Endodermal cell (in vitro differentiated cells): Measurements from ENCODE around the gene NDUFB10. TPM values are rescaled to one million over a fixed set of nuclear protein-coding genes. Genes with fewer than 3 reads are reported as not detected.
A peak's percentile ranks its signal among the peaks of the same experiment; 100 is the strongest.

Source experiments
- DNase-seq: peaks from one replicate; pipeline ENCODE4 v3.0.0-alpha.2; 2017
- H3K27ac ChIP-seq: 2 replicates; pipeline ENCODE4 v1.5.1; 2013; ENCODE audit warnings: mild to moderate bottlenecking, low read depth, low read length, moderate library complexity
- H3K27me3 ChIP-seq: 2 replicates; pipeline ENCODE4 v1.6.1; 2013; ENCODE audit warnings: mild to moderate bottlenecking, low read length, moderate library complexity; ENCODE audit not compliant: insufficient read depth, control insufficient read depth, poor library complexity, severe bottlenecking
- H3K36me3 ChIP-seq: 2 replicates; pipeline ENCODE4 v1.7.0; 2013; ENCODE audit warnings: mild to moderate bottlenecking, low read length, moderate library complexity; ENCODE audit not compliant: control insufficient read depth, insufficient read depth
- H3K4me1 ChIP-seq: one replicate; pipeline ENCODE4 v1.7.0; 2013; ENCODE audit warnings: low read length; ENCODE audit not compliant: control insufficient read depth, insufficient read depth
- H3K4me3 ChIP-seq: 2 replicates; pipeline ENCODE4 v1.5.1; 2013; ENCODE audit warnings: mild to moderate bottlenecking, low read length, moderate library complexity
- H3K9ac ChIP-seq: 2 replicates; pipeline ENCODE4 v1.6.1; 2013; ENCODE audit warnings: mild to moderate bottlenecking, low read length, moderate library complexity; ENCODE audit not compliant: poor library complexity, severe bottlenecking; ENCODE audit errors: extremely low read depth
- H3K9me3 ChIP-seq: 2 replicates; pipeline ENCODE4 v1.6.1; 2013; ENCODE audit warnings: mild to moderate bottlenecking, low read length, moderate library complexity; ENCODE audit not compliant: control insufficient read depth
- H3K27ac Mint-ChIP-seq: 2 replicates; pipeline ENCODE4 v1.8.0; 2020; ENCODE audit warnings: mixed read lengths
- H3K27me3 Mint-ChIP-seq: 2 replicates; pipeline ENCODE4 v1.8.0; 2021; ENCODE audit warnings: mild to moderate bottlenecking, mixed read lengths; ENCODE audit not compliant: insufficient read depth
- H3K36me3 Mint-ChIP-seq: 2 replicates; pipeline ENCODE4 v1.8.0; 2020; ENCODE audit warnings: low read depth, mixed read lengths
- H3K4me1 Mint-ChIP-seq: 2 replicates; pipeline ENCODE4 v1.8.0; 2020; ENCODE audit warnings: mixed read lengths
- H3K4me3 Mint-ChIP-seq: 2 replicates; pipeline ENCODE4 v1.8.0; 2020; ENCODE audit warnings: mild to moderate bottlenecking, moderate library complexity, mixed read lengths
- H3K9me3 Mint-ChIP-seq: 2 replicates; pipeline ENCODE4 v1.8.0; 2020; ENCODE audit warnings: mild to moderate bottlenecking, mixed read lengths
- CTCF ChIP-seq: fragments of 200-600 bp; sonication (generic); conservative IDR thresholded peaks from 2 replicates; pipeline ENCODE4 v1.5.0; 2021; ENCODE audit warnings: antibody characterized with exemption, mild to moderate bottlenecking
- WGBS, 2 experiments: methylation state at CpG; one replicate each; pipeline versions ENCODE4 v1.1.5 to v1.1.7; 2013; ENCODE audit warnings: missing lambda C conversion rate in 2 of 2, mixed read lengths in 1 of 2; ENCODE audit not compliant: insufficient coverage in 1 of 2, insufficient read length in 1 of 2; 5-methylcytosine and 5-hydroxymethylcytosine counted together
- total RNA-seq, 2 donors: library from RNA; stranded (reverse); fragmentation: NEBNext Ultra II Directional in 1 of 2; extraction: Animal tissue kit (Norgen Biotek cat#: 25700) in 1 of 2; gene quantifications; 2 replicates in 1 of 2; 3 replicates in 1 of 2; pipeline ENCODE4 v1.2.1, GENCODE V29; 2021

The NDUFB10 gene
- total RNA-seq, 2 donors from 2014 or later = 167 to 192 TPM

DNA sequence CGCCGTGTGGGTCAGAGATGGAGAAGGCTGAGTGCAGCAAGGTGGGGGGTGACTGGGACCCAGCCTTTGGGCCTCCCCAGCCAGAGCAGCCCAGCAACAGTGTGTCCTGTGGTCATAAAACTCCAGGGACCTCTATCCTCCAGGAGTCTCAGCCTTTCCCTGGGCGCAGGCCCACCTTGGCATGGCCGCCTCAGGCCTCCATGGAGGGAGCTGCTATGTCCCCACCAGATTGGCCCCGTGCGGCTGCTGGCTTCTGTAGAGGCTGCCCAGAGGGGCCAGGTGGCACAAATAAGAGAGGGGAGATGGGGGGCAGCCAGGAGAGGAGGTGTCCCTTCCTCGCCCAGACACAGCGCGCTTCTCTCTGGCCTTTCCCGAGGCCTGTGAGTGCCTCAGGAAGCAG is 27.9 kb downstream of the NDUFB10 start:
- Histone ChIP-seq H3K36me3 (peaks cover 22% of the 10 kb centered on the region), H3K4me3 (no peak overlapping the region), H3K9me3 (no peaks in the 10 kb centered on the region), H3K27me3 (peaks cover 48% of the 10 kb centered on the region), H3K4me1 (peaks cover 3% of the 10 kb centered on the region), H3K27ac (no peak overlapping the region), H3K9ac (no peak overlapping the region)
- DNase-seq = no peak
- no peaks in the 10 kb centered on the region for H3K9me3 Mint-ChIP-seq
- no peak overlapping the region for H3K4me3 Mint-ChIP-seq
- H3K27ac Mint-ChIP-seq = no peak overlapping the region
- H3K27me3 Mint-ChIP-seq = peaks cover 45% of the 10 kb centered on the region
- peaks cover 10% of the 10 kb centered on the region for H3K36me3 Mint-ChIP-seq
- 95% methylated on average over 6 to 10 of the region's 10 CpGs for WGBS, 2 experiments
- TF ChIP-seq CTCF = no peak
- H3K4me1 Mint-ChIP-seq = peaks cover 6% of the 10 kb centered on the region

GRCh38 chr16:1989209-1990100 is 30.1 kb downstream of the NDUFB10 start, which contains the start of gene SYNGR3:
Gene SYNGR3, plus strand, starts transcription at chr16:1989970. Its CDS starts 133 bp downstream, at chr16:1990103.
- peaks cover 41% of the 10 kb centered on the region for H3K27me3 Mint-ChIP-seq
- no peak for TF ChIP-seq CTCF
- no peak within 1 kb of the TSS for H3K27ac Mint-ChIP-seq
- H3K9ac ChIP-seq = peak within 1 kb of the TSS; percentile 30
- H3K4me1 Mint-ChIP-seq = peaks cover 1% of the 10 kb centered on the region
- DNase-seq = peak; percentile 79
- no peaks in the 10 kb centered on the region for H3K9me3 ChIP-seq
- peak within 1 kb of the TSS; percentile 80 for H3K4me3 ChIP-seq
- H3K36me3 Mint-ChIP-seq = peaks cover 10% of the 10 kb centered on the region
- H3K9me3 Mint-ChIP-seq = no peaks in the 10 kb centered on the region
- H3K27ac ChIP-seq = no peak within 1 kb of the TSS
- H3K4me3 Mint-ChIP-seq = peak within 1 kb of the TSS; percentile 53
- peaks cover 37% of the 10 kb centered on the region for H3K27me3 ChIP-seq
- WGBS, 2 experiments = 10 to 32% methylated on average over 20 to 66 of the region's 67 CpGs
- H3K36me3 ChIP-seq = peaks cover 22% of the 10 kb centered on the region
- H3K4me1 ChIP-seq = peaks cover 3% of the 10 kb centered on the region

GRCh38 chr16:1990101-1990350 is 30.7 kb downstream of the NDUFB10 start:
- WGBS, 2 experiments = 0% methylated on average over 18 of the region's 25 CpGs; no CpG with 5 or more reads in 1 of the 2 experiments
- H3K27me3 ChIP-seq = peaks cover 37% of the 10 kb centered on the region
- H3K4me3 ChIP-seq = peak overlapping the region; percentile 80
- peaks cover 22% of the 10 kb centered on the region for H3K36me3 ChIP-seq
- peaks cover 1% of the 10 kb centered on the region for H3K4me1 Mint-ChIP-seq
- no peak overlapping the region for H3K27ac Mint-ChIP-seq
- no peak overlapping the region for H3K27ac ChIP-seq
- DNase-seq = no peak
- no peak overlapping the region for H3K9ac ChIP-seq
- H3K4me3 Mint-ChIP-seq = peak overlapping the region; percentile 53
- H3K9me3 Mint-ChIP-seq = no peaks in the 10 kb centered on the region
- TF ChIP-seq CTCF = no peak
- H3K4me1 ChIP-seq = peaks cover 3% of the 10 kb centered on the region
- peaks cover 41% of the 10 kb centered on the region for H3K27me3 Mint-ChIP-seq
- peaks cover 10% of the 10 kb centered on the region for H3K36me3 Mint-ChIP-seq
- no peaks in the 10 kb centered on the region for H3K9me3 ChIP-seq
